Measurements from ENCODE around the gene MT1B. TPM values are rescaled to one million over a fixed set of nuclear protein-coding genes. Genes with fewer than 3 reads are reported as not detected.

MT1B gene
- total RNA-seq, 4 donors from 2014 or later: not detected

DNA sequence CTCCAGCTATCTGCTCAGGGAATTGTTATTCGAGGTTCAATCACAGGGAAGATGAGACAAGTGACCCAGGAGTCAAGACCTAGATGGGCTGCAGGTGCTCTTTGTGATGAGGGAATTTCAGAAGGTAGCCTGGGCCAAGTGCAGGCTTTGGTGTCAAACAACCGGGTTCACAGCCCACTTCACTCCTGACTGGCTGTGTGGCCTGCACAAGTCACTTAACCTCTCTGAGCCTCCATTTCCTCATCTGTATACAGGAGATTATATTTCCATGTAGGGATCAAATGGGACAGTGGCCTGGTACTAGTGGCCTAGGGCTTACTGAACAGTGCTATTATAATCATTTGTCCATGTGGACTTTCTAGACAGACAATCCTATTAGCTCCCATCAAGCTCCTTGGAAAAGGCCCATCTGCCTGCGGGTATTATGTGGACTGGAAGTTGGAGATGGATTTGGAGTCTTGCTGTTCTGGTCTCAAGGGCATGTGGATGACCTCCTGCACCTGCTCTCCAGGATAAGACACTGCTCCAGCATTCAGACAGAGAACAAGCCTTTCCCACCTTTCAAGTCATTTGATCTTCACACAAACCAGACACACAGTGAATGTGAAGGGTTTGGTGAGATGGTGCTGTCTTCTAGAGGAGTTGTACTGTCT, 27.5 kb downstream of the MT1B start:
- no peak for DNase-seq (ENCODE audit: low spot score in 2 of 2)
- Histone ChIP-seq H3K9me3 (no peaks in the 10 kb centered on the region), H3K4me1 (peaks cover 42% of the 10 kb centered on the region), H3K4me3 (no peak overlapping the region), H3K27me3 (peaks cover 8% of the 10 kb centered on the region), H3K36me3 (no peaks in the 10 kb centered on the region), H3K27ac (no peak overlapping the region)
- WGBS: 95% methylated on average over 3 of the region's 3 CpGs
- TF ChIP-seq EP300 (IDR thresholded peaks at IDR 0.05) (no peak), POLR2A (IDR thresholded peaks at IDR 0.05) (no peak), POLR2AphosphoS5 (IDR thresholded peaks at IDR 0.05) (no peak)
- TF ChIP-seq, protein P1, sequence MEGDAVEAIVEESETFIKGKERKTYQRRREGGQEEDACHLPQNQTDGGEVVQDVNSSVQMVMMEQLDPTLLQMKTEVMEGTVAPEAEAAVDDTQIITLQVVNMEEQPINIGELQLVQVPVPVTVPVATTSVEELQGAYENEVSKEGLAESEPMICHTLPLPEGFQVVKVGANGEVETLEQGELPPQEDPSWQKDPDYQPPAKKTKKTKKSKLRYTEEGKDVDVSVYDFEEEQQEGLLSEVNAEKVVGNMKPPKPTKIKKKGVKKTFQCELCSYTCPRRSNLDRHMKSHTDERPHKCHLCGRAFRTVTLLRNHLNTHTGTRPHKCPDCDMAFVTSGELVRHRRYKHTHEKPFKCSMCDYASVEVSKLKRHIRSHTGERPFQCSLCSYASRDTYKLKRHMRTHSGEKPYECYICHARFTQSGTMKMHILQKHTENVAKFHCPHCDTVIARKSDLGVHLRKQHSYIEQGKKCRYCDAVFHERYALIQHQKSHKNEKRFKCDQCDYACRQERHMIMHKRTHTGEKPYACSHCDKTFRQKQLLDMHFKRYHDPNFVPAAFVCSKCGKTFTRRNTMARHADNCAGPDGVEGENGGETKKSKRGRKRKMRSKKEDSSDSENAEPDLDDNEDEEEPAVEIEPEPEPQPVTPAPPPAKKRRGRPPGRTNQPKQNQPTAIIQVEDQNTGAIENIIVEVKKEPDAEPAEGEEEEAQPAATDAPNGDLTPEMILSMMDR (IDR thresholded peaks at IDR 0.05): no peak

DNA sequence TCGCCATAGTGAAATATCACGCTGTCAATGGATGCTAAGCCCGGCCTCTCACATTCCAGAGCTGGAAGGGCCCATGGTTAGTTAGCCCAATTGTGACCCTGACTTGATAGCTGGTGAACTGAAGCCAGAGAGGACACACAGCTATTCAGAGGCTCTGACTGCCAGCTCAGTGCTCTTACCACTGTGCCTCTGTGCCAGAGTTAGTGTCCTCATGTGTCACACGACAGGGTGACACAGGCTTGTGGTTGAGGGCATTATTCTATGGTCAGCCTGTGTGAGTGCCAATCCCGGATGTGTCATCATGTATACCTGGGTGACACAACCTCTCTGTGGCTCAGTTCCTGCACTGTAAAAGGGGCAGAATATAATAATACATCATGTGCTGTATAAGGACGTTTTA, 28.1 kb downstream of the MT1B start:
- TF ChIP-seq POLR2A (IDR thresholded peaks at IDR 0.05): no peak
- TF ChIP-seq, protein P1 (IDR thresholded peaks at IDR 0.05): no peak
- no peak for TF ChIP-seq POLR2AphosphoS5 (IDR thresholded peaks at IDR 0.05)
- no peak for TF ChIP-seq EP300 (IDR thresholded peaks at IDR 0.05)
- 84% methylated on average over 5 of the region's 6 CpGs for WGBS
- Histone ChIP-seq H3K27me3 (peaks cover 8% of the 10 kb centered on the region), H3K4me1 (peaks cover 48% of the 10 kb centered on the region), H3K36me3 (no peaks in the 10 kb centered on the region), H3K9me3 (no peaks in the 10 kb centered on the region), H3K4me3 (no peak overlapping the region), H3K27ac (no peak overlapping the region)
- no peak for DNase-seq (ENCODE audit: low spot score in 2 of 2)

DNA sequence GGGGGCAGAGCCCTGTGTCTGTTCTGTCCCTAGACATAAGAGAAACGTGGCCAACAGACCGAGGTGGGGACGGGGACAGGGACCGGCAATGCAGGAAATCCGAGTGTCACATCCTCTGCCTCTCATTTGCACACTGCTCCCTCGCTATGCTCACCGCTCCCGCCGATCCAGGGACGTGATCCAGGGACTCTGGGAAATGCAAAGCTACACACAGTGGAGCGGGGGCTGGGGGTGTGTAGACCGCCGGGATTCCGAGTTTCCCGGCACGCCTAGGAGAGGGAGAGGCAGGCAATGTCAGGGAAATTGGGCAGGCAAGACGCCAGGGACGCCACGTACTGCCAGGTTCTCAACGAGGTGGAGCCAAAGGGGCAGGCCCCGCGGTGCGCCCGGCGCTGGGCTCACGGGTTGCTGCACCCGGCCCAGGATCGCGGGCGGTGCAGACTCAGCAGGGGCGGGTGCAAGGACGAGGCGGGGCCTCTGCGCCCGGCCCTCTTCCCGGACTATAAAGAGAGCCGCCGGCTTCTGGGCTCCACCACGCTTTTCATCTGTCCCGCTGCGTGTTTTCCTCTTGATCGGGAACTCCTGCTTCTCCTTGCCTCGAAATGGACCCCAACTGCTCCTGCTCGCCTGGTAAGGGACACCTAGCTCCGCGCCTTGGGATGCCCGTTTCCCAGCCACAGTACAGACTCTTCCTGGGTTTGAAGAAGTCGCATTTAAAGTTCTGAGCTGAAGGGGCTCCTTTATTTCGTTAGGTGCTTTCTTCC, 30.4 kb downstream of the MT1B start, which contains the start of gene MT1X:
TSS of gene MT1X (plus strand) at position 532 of the 764 bp plus-strand sequence. CDS start at position 603, 71 bp downstream.
- peak; percentile 96 for DNase-seq (ENCODE audit: low spot score in 2 of 2)
- H3K27ac ChIP-seq: peak within 1 kb of the TSS; percentile 92
- H3K27me3 ChIP-seq: no peaks in the 10 kb centered on the region
- no peaks in the 10 kb centered on the region for H3K9me3 ChIP-seq
- peaks cover 47% of the 10 kb centered on the region for H3K4me1 ChIP-seq
- 1% methylated on average over 17 of the region's 49 CpGs for WGBS
- TF ChIP-seq POLR2A (IDR thresholded peaks at IDR 0.05) (peak; percentile 94 to 99), POLR2AphosphoS5 (IDR thresholded peaks at IDR 0.05) (peak; percentile 73 to 94 (median 86)), EP300 (IDR thresholded peaks at IDR 0.05) (peak; percentile 81)
- TF ChIP-seq, protein P1 (IDR thresholded peaks at IDR 0.05): no peak
- no peaks in the 10 kb centered on the region for H3K36me3 ChIP-seq
- peak within 1 kb of the TSS; percentile 69 for H3K4me3 ChIP-seq

DNA sequence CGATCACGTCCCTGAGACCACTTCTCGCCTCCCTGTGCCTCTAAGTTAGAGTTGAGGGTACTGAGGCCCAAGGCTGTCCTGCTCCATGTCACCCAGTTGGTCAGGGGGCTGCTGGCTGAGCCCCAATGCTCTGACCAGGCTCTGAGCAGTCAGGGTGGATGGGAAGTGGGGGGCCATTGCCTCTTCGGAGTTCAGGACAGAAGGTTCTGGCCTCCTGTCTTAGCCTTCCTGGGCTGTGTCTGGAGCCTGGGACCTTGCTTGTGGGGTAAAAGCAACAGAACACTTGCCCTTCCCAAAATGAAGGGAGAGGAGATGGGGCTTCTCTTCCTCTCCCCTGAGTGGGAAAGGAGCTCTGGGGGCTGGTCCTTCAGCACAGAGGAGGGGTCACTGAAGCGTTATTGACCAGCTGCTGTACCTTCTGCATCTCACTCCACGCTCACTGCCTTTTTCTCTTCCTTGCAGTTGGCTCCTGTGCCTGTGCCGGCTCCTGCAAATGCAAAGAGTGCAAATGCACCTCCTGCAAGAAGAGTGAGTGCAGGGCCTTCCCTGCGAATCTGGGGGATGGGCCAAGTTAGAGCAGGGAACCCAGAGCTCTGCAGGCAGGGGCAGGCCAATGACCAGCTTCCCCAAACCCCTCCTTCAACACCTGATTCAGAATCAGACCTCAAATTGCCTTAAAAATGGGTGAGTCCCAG, 31.2 kb downstream of the MT1B start:
- DNase-seq (ENCODE audit: low spot score in 2 of 2): no peak
- peaks cover 47% of the 10 kb centered on the region for H3K4me1 ChIP-seq
- TF ChIP-seq POLR2AphosphoS5 (IDR thresholded peaks at IDR 0.05) (no peak), POLR2A (IDR thresholded peaks at IDR 0.05) (no peak), EP300 (IDR thresholded peaks at IDR 0.05) (no peak)
- TF ChIP-seq, protein P1 (IDR thresholded peaks at IDR 0.05): no peak
- no peaks in the 10 kb centered on the region for H3K36me3 ChIP-seq
- H3K27ac ChIP-seq: peak overlapping the region; percentile 92
- 16% methylated on average over 6 of the region's 8 CpGs for WGBS
- no peaks in the 10 kb centered on the region for H3K27me3 ChIP-seq
- no peaks in the 10 kb centered on the region for H3K9me3 ChIP-seq
- H3K4me3 ChIP-seq: peak overlapping the region; percentile 69
